GM18907 (cell line): Measurements from ENCODE around the gene H6PD.

Source experiments
- ATAC-seq: cut with Tn5 transposase; IDR thresholded peaks from one replicate; pipeline ENCODE4 v1.9.1; 2021; ENCODE audit warnings: mild to moderate bottlenecking, moderate library complexity; ENCODE audit not compliant: unreplicated experiment

The H6PD gene, protein sequence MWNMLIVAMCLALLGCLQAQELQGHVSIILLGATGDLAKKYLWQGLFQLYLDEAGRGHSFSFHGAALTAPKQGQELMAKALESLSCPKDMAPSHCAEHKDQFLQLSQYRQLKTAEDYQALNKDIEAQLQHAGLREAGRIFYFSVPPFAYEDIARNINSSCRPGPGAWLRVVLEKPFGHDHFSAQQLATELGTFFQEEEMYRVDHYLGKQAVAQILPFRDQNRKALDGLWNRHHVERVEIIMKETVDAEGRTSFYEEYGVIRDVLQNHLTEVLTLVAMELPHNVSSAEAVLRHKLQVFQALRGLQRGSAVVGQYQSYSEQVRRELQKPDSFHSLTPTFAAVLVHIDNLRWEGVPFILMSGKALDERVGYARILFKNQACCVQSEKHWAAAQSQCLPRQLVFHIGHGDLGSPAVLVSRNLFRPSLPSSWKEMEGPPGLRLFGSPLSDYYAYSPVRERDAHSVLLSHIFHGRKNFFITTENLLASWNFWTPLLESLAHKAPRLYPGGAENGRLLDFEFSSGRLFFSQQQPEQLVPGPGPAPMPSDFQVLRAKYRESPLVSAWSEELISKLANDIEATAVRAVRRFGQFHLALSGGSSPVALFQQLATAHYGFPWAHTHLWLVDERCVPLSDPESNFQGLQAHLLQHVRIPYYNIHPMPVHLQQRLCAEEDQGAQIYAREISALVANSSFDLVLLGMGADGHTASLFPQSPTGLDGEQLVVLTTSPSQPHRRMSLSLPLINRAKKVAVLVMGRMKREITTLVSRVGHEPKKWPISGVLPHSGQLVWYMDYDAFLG

DNA sequence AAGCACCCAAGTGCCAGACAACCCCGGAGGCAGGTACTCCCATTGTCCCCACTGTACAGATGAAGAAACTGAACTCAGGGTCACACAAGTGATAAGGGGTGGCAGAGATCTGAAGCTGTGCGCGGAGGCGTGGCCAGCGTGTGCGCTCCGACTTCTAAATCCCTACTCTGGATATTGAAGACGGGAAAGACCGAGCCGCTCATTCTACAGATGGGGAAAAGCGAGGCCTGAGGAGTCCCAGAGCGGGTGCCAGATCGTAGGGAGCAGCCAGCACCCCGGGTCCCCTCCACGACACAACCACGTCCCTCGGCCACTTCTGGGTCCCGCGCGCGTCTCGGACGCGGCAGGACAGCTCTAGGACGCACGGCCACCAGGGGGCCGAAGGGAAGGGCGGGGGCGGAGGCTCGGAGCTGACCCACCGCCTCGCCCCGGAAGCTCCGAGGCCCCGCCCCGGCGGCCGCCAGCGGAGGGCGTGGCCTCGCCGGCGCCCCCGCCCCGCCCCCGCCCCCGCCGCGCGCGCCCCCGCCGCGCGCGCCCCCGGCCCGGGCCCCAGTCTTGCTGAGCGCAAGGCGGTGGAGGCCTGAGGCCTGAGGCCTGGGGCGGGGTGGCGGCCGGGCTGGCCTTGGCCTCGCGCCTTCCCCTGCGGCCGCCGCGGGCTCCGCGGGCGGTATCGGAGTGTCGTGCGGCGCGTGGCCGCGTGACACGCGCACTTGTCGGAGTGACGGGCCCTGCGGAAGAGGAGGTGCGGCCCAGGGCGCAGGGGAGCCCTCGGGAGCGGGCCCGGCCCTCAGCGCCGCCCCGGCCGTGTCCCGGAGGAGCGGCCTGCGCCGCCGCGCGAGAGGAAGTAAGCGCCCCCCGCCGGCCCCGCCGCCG, at the start of gene H6PD:
Gene H6PD (plus strand): TSS at position 552 of the 873 bp plus-strand sequence. CDS start 10,161 bp downstream, outside the sequence.
- ATAC-seq = peak; percentile 79

- no peak for ATAC-seq
These were observed 48.3 kb upstream of the H6PD start for GRCh38 chr1:9186082-9186859.

DNA sequence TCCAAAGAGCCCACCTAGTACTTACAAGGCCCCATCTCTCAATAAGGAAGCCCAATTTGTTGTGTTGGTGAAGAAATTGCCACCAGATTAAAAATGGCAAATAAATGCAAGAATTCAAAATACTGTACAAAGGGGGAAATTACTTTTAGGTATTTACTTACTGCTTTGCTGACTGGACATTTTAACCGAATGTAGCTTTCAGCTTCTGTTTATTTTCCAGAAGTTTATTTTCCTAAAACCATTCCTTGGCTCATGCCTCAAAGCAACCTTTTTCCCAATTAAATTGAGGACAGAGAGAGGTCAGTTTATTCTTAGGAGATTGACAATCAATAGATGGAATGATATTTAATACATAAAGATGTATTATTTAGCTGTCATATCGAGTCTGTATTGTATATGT, 47.6 kb upstream of the H6PD start:
- no peak for ATAC-seq

GRCh38 chr1:9190234-9190633, 44.3 kb upstream of the H6PD start:
- ATAC-seq = no peak

GRCh38 chr1:9191231-9191630, 43.3 kb upstream of the H6PD start:
- no peak for ATAC-seq

DNA sequence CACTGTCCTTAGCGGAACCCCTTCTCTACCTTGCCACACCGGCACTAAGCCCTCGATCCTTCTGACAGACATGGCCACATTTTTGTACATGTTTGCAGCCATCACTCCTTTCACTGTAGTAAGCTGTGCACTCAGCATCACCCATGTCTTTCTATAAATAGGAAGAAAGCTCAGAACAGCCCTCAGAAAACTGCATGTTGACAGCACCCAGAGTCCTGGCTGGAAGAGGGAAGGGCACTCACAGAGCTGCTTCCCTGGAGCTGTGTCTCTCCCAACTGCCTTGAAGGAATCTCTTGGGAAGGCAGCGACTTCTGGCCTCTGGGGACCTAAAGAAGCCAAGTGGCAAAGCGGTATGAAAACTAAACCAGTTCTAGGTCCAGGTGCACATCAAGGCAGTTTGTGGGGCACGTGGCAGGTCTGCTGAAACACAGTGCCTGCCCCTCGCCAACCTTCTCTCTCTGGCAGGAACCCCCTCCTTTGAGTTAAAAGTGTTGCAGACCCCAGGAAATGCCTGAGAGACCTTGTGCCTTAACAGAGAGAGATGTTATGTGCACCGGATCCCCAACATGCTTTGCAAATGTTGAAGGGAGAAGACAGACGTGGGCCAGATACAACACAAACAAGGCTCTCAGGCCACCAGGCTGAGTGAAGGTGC, 41.9 kb upstream of the H6PD start:
- no peak for ATAC-seq

- no peak for ATAC-seq
These were observed 41.3 kb upstream of the H6PD start for GRCh38 chr1:9193233-9193625.

GRCh38 chr1:9194024-9194423, 40.5 kb upstream of the H6PD start:
- ATAC-seq = no peak

DNA sequence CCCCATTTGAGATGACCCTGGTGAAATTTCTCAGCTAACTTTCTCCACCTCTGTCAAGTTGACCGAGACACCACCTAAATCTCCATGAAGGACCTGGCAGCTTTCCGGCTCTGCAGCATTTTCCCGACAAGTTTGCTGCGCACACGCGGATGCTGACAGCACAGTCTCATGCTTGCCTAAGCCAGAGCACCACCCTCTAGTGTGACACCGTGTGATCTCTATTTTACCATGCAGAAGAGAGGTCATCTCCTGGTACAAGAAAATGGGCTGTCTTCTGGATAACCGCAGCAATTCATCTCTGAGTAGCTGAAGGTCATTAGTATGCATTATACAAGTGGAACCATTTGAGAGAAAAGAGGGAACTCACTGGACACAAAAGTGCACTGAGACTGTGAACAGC, 38.9 kb upstream of the H6PD start:
- ATAC-seq = no peak

- ATAC-seq = peak; percentile 58
These were observed 38.2 kb upstream of the H6PD start for GRCh38 chr1:9196129-9197040.

- no peak for ATAC-seq
These were observed 37.1 kb upstream of the H6PD start for GRCh38 chr1:9197186-9198099.

GRCh38 chr1:9198538-9199361, 35.8 kb upstream of the H6PD start:
- ATAC-seq = no peak

GRCh38 chr1:9200441-9200840, 34.1 kb upstream of the H6PD start:
- no peak for ATAC-seq

DNA sequence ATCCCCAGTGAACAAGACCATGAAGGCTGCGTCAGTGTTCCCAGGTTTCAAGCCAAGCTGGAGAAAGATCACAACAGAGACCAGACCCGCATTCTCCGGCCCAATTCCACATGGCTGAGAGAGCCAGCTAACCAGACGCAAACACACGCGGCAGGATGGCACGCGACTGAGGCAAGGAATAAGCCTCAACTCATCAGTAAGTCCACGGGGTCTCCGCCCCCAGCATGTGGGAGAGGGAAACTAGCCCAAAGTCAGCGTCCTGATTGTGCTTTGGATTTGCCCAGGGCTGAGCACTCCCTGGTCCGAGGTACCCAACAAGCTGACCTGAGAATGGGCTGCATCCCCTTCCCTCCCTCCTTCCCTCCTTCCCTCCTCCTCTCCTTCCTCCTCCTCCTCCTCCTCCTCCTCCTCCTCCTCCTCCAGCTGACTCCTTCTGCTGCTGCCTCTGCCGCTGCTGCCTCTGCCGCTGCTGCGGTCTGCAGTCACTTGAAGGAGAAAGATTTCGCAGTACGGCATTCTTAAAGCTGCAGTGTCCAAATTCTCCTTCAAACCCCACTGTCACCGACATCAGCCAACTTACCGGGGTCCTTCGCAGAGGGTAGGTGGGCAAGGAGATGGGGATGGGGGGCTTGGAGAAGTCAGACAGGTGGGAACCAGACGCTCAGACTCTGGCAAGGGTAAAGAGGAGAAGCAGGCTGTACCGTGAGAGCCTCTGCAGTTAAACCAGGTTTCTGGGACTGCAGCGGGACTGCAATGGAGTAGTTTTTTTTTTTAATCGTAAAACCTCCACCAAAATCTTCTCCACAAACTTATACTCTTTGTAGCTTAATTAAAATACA, 33.0 kb upstream of the H6PD start:
- no peak for ATAC-seq

GRCh38 chr1:9202240-9202870, 32.2 kb upstream of the H6PD start:
- ATAC-seq = no peak
